Measurements from ENCODE around the gene S100A7A. TPM values are rescaled to one million over a fixed set of nuclear protein-coding genes. Genes with fewer than 3 reads are reported as not detected.

The S100A7A gene
- polyA plus RNA-seq, 3 donors, result not detected

DNA sequence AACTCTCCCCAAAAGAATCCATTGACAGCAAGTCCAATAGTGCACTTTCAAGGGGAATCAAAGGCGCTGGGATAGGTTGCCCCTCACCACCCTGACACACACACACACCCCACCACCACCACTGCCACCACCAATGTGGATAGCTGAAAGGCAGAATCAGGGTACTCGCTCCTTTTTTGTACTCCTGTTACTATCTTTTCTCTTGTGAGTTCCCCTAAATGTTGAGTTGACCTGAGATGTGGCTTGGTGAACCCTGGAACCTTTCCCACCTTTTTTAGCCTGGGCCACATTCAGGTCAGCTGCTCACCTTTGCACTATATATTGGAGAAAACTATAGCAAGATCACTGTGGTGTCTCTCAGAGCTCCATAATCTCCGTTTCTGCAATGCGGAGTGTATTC, 29.3 kb upstream of the S100A7A start:
- Mint-ChIP-seq H3K36me3 (peaks cover 7 to 20% of the 10 kb centered on the region in 2 donors), H3K27me3 (ENCODE audit: low read depth in 3 of 3) (no peaks in the 10 kb centered on the region), H3K9me3 (peaks cover 8 to 14% (median 9%) of the 10 kb centered on the region in 7 donors), H3K4me3 (peak overlapping the region; percentile 58 to 83), H3K4me1 (peaks cover 85% of the 10 kb centered on the region), H3K27ac (peak overlapping the region; percentile 97 to 99 (median 99))
- Histone ChIP-seq H3K27ac (ENCODE audit: low read depth in 1 of 2, low read length in 2 of 2) (peak overlapping the region; percentile 69 to 88), H3K79me2 (ENCODE audit: insufficient read depth, low read length) (peaks cover 48% of the 10 kb centered on the region), H3K36me3 (replicated peaks in 1 of 2; ENCODE audit: control insufficient read depth in 1 of 2, insufficient read depth in 2 of 2, low read length in 2 of 2) (no peaks in the 10 kb centered on the region), H3K27me3 (ENCODE audit: control insufficient read depth in 2 of 2, insufficient read depth in 2 of 2, low read length in 2 of 2) (no peaks in the 10 kb centered on the region), H2AFZ (ENCODE audit: insufficient read depth, low read depth, low read length, poor library complexity, severe bottlenecking) (no peak overlapping the region), H4K20me1 (ENCODE audit: insufficient read depth, low read length) (peaks cover 10% of the 10 kb centered on the region), H3K9me3 (replicated peaks in 1 of 2; ENCODE audit: control insufficient read depth in 1 of 2, insufficient read depth in 1 of 2, low read length in 2 of 2) (no peaks in the 10 kb centered on the region), H3K4me3 (replicated peaks in 1 of 3; ENCODE audit: low read depth in 2 of 3, low read length in 3 of 3) (peak overlapping the region in 1 of 3 experiments; percentile 52), H3K4me1 (ENCODE audit: control insufficient read depth in 1 of 2, insufficient read depth in 2 of 2, low read length in 2 of 2) (peaks cover 71 to 85% of the 10 kb centered on the region in 2 donors), H3K4me2 (replicated peaks; ENCODE audit: extremely low read depth, low read length, poor library complexity, severe bottlenecking) (peak overlapping the region; percentile 64), H3K9ac (ENCODE audit: insufficient read depth, low read length, poor library complexity, severe bottlenecking) (no peak overlapping the region)
- WGBS (ENCODE audit: insufficient coverage), result 71% methylated on average over 1 of the region's 4 CpGs
- TF ChIP-seq, protein P1, sequence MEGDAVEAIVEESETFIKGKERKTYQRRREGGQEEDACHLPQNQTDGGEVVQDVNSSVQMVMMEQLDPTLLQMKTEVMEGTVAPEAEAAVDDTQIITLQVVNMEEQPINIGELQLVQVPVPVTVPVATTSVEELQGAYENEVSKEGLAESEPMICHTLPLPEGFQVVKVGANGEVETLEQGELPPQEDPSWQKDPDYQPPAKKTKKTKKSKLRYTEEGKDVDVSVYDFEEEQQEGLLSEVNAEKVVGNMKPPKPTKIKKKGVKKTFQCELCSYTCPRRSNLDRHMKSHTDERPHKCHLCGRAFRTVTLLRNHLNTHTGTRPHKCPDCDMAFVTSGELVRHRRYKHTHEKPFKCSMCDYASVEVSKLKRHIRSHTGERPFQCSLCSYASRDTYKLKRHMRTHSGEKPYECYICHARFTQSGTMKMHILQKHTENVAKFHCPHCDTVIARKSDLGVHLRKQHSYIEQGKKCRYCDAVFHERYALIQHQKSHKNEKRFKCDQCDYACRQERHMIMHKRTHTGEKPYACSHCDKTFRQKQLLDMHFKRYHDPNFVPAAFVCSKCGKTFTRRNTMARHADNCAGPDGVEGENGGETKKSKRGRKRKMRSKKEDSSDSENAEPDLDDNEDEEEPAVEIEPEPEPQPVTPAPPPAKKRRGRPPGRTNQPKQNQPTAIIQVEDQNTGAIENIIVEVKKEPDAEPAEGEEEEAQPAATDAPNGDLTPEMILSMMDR (IDR thresholded peaks at IDR 0.05), result no peak
- intact Hi-C loops (cut with micrococcal nuclease), result no loop called here
- DNase-seq, result no peak

DNA sequence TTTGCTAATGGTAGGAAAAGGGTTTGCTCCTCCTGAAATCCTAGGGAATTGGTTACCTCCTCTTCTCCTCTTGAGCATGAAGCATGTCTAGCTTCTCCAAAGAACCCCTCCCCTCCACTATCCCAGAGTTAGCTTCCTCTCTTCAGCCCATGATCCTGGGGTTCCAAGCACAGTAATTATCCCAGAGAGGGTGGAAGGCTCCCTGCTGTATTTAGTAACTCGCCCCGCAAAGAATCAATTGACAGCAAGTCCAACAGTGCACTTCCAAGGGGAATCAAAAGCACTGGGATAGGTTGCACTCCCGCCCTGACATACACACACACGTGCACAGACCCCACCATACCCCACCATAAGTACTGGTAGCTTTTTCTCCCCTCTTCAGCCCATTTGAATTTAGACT, 28.5 kb upstream of the S100A7A start:
- Mint-ChIP-seq H3K36me3 (peaks cover 6 to 19% of the 10 kb centered on the region in 2 donors), H3K4me3 (peak overlapping the region in 1 of 2 donors; percentile 35), H3K27ac (peak overlapping the region; percentile 97 to 99 (median 99)), H3K9me3 (peaks cover 0 to 8% (median 2%) of the 10 kb centered on the region in 7 donors), H3K27me3 (ENCODE audit: low read depth in 3 of 3) (no peaks in the 10 kb centered on the region), H3K4me1 (peaks cover 92% of the 10 kb centered on the region)
- H4K20me1 ChIP-seq (ENCODE audit: insufficient read depth, low read length), result peaks cover 10% of the 10 kb centered on the region
- no peak overlapping the region for H2AFZ ChIP-seq (ENCODE audit: insufficient read depth, low read depth, low read length, poor library complexity, severe bottlenecking)
- no peaks in the 10 kb centered on the region for H3K36me3 ChIP-seq (replicated peaks in 1 of 2; ENCODE audit: control insufficient read depth in 1 of 2, insufficient read depth in 2 of 2, low read length in 2 of 2)
- H3K79me2 ChIP-seq (ENCODE audit: insufficient read depth, low read length), result peaks cover 56% of the 10 kb centered on the region
- TF ChIP-seq, protein P1 (IDR thresholded peaks at IDR 0.05), result no peak
- no peak for DNase-seq
- H3K9ac ChIP-seq (ENCODE audit: insufficient read depth, low read length, poor library complexity, severe bottlenecking), result no peak overlapping the region
- peak overlapping the region; percentile 63 to 88 for H3K27ac ChIP-seq (ENCODE audit: low read depth in 1 of 2, low read length in 2 of 2)
- intact Hi-C loops (cut with micrococcal nuclease), result no loop called here
- WGBS (ENCODE audit: insufficient coverage), result 92% methylated on average over 2 of the region's 4 CpGs
- no peaks in the 10 kb centered on the region for H3K9me3 ChIP-seq (replicated peaks in 1 of 2; ENCODE audit: control insufficient read depth in 1 of 2, insufficient read depth in 1 of 2, low read length in 2 of 2)
- H3K4me1 ChIP-seq (ENCODE audit: control insufficient read depth in 1 of 2, insufficient read depth in 2 of 2, low read length in 2 of 2), result peaks cover 78 to 92% of the 10 kb centered on the region in 2 donors
- H3K27me3 ChIP-seq (ENCODE audit: control insufficient read depth in 2 of 2, insufficient read depth in 2 of 2, low read length in 2 of 2), result no peaks in the 10 kb centered on the region
- peak overlapping the region; percentile 64 for H3K4me2 ChIP-seq (replicated peaks; ENCODE audit: extremely low read depth, low read length, poor library complexity, severe bottlenecking)
- peak overlapping the region in 1 of 3 experiments; percentile 29 for H3K4me3 ChIP-seq (replicated peaks in 1 of 3; ENCODE audit: low read depth in 2 of 3, low read length in 3 of 3)

Data from CD14-positive monocyte (primary cell).